DOHH2 (cell line): ENCODE data around the gene SLC25A42.

Experiments used
- EZH2phosphoT487 ChIP-seq: fragments of 200-600 bp; sonication (generic); IDR thresholded peaks from 2 replicates; pipeline ENCODE4 v1.6.1; 2017; ENCODE audit warnings: borderline replicate concordance, mild to moderate bottlenecking, antibody characterized with exemption, low read length, moderate library complexity, mixed read lengths
- TF ChIP-seq, protein P1 (sequence below): fragments of 200-600 bp; sonication (generic); IDR thresholded peaks from one replicate; pipeline ENCODE4 v1.5.1; 2014; ENCODE audit warnings: antibody characterized with exemption, mild to moderate bottlenecking, low read depth, low read length; ENCODE audit not compliant: poor library complexity, severe bottlenecking

- TF ChIP-seq, protein P1, sequence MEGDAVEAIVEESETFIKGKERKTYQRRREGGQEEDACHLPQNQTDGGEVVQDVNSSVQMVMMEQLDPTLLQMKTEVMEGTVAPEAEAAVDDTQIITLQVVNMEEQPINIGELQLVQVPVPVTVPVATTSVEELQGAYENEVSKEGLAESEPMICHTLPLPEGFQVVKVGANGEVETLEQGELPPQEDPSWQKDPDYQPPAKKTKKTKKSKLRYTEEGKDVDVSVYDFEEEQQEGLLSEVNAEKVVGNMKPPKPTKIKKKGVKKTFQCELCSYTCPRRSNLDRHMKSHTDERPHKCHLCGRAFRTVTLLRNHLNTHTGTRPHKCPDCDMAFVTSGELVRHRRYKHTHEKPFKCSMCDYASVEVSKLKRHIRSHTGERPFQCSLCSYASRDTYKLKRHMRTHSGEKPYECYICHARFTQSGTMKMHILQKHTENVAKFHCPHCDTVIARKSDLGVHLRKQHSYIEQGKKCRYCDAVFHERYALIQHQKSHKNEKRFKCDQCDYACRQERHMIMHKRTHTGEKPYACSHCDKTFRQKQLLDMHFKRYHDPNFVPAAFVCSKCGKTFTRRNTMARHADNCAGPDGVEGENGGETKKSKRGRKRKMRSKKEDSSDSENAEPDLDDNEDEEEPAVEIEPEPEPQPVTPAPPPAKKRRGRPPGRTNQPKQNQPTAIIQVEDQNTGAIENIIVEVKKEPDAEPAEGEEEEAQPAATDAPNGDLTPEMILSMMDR: no peak
- TF ChIP-seq EZH2phosphoT487: no peak
Observed at GRCh38 chr19:19057317-19057716, 6.5 kb upstream of the SLC25A42 start.
